Measurements from ENCODE around the gene SUPT3H.
A peak's percentile ranks its signal among the peaks of the same experiment; 100 is the strongest.

Gene SUPT3H

DNA sequence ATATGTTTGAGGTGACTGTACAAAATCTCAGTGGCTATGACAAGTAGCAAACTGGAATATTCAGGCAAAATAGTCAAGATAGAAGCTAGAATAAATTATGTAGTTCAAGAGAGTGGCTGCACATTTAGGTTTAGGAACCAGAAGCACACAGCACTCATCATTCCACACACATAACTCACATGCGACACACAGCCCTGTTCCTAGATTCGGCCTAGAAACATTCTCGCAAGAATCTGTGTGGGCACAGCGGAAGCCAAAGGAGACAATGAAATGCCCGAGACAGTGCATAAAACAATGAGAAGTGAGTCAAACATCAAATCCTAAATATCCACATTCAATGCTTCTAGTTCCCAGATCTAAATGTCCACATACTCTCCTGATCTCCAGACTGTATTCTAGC, 9.5 kb upstream of the SUPT3H start:
- peak; percentile 55 for DNase-seq

DNA sequence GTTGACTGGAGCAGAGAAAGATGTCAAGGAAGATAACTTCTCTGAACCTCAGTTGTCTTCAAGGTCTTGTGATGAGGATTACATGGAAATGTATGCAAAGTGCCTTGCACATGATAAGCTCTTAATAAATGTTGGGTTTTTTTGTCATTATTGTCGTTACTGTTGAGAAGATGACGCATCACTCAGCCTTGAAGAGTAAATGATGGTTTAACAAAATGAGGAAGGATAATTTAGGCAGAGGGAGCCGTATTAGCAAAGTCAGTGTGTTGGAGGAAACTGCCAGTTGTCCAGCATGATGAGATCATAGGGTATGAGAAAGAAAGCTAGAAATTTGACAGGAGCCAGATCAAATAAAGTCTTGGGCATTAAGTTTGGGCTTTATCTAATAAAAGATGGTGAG, 8.8 kb upstream of the SUPT3H start:
- no peak for DNase-seq

DNA sequence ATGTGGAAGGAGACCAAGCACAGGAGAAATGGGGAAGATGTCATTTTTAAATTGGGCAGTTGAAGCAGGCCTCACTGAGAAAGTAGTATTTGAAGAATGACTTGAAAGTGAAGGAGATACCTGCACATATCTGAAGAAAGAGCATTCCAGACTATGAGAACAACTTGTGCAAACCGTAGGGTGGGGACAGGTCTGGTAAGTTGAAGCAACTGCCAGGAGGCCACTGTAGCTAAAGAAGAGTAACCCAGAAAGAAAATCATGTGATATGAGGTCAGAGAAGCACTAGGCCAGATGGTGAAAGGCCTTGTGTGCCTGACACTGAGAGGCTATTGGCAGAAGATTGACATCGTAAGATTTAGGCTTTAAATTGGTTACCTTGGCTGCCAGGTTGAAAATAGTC, 4.7 kb upstream of the SUPT3H start:
- DNase-seq = no peak

DNA sequence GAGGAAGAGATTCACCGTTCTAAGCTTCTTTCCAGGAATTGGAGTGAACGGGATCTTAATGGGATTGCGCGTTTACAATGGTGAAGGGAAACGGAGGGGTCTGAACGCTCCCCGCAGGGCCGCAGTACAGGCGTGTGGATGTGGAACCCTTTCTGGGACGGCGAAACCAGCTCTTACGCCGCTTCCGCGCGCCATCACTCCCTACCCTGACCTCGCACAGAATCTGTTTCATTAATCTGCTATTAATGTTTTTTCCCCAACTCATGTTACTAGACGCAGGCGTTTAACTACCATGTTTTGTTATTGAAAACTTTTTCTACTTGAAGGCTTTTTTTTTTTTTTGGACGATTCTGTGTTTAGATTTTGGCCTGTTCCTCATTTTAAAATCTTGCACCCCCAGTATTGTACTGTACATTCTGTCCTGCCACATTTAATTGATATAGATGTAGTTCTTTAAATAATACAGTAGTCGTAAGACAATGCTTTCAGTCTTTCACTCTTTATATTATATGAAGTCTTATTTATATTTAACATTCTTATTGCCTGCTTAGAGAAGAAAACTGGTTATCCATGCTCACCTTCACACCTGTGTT, 696 bp upstream of the SUPT3H start:
- peak; percentile 69 for DNase-seq

DNA sequence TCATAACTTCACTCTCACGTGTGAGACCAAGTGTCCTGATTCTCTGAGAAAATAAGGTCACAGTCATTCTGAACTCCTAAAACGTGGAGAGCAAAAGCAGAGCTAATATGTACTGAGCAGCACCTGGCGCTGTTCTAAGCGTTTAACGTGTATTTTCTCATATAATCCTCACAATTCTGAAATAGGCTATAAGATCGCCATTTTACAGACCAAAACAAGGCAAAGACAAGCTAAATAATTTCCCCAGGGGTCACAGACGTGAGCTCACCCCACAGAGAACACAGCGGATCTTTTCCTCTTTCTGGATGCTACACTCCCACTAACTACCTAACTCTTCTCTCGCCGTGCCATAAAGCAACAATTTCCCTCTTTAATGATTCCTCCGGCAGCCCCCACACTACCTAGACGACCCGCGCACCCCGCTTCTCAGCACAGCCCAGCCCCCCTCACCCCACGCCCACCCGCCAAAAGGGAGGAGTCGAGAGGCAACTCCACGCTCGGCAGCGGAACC, 636 bp downstream of the SUPT3H start:
- no peak for DNase-seq

DNA sequence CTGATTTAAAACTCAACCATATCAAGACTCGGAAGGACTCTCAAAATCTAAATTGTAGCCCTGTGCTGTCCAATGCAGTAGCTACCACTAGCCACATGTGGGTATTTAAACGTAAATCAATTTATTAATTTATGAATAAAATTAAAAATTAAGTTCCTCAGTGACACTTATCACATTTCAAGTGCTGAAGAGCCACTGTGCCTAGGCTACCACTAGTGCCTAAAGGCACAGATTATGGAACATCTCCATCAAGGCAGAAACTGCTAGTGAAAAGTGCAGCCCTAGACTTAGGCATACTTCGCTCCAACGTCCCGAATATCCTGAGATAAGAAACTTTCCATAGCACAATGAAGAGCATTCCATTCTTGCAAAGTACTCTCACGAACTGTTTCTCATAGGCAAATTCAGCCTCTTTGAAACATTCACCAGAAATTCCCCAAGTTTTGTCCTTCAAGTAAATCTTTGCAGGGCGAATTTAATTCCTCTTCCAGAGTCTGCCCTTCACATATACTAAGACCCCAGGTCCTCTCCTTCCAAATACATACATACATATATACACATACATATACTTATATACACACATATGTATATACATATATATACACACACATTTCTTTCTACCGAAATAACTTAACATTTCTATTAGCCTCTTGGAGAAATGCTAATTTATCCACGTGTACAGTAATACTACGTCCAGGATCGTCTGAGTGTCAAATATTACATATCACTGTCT, 1.3 kb downstream of the SUPT3H start:
- no peak for DNase-seq

DNA sequence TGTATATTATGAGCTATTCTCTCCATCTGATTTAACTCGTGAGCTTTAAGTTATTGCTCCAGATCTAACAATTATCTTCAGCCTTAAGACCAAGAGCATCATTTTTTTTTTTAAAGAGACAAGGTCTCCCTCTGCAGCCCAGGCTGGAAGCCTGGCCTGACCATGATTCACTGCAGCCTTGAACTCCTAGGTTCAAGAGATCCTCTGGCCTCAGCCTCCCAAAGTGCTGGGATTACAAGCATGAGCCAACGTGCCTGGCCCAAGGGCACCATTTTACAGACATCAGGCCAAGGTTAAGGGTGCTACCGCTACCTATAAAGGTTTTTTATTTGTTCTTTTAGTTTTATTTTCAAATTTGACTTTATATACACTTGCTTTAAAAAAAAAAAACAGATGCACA, 2.3 kb downstream of the SUPT3H start:
- peak; percentile 19 for DNase-seq

DNA sequence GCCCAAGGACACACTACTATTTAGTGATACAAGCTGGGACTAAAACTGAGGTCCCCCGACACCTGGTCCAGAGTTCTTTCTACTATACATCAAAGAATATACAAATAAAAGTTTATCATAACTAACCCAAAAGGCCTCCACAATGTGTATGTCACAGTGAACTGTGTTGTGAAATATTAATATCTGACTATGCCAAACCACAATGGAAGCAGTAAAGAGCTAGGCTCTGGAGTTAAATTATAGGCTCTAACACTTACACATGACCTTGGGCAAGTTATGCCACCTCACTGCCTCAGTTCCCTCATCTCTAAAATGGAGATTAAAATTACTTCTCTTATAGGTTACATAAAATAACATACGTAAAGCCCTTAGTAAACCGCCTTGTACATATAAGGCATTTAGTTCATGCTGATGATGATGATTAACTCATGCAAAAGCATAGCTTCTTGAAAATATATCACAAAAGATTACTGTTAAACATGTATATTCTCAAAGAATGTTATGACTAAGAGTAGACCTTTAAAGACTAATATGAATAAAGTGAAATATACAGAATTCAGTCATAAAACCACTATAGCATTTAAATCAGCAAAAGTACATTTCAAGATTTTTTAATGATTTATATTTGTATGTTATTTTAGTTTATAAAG, 5.7 kb downstream of the SUPT3H start:
- DNase-seq = peak; percentile 15

DNA sequence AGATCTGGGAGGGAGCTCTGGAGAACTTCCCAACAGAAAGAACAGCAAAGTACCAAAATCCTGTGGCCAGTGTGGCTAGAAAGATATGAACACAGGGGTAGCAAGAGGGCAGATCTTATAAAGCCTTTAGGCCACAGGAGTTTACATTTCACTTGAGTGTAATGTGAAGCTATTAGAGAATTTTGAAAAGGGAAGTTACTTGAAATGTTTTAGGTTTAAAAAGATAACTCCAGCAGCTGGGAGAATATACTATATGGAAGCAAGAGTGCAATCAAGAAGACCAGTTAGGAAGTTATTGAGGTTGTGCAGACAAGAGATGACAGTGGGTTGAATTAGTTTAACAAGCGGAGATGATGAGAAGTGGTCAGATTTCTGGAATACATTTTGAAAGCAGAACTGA, 7.9 kb downstream of the SUPT3H start:
- no peak for DNase-seq

DNA sequence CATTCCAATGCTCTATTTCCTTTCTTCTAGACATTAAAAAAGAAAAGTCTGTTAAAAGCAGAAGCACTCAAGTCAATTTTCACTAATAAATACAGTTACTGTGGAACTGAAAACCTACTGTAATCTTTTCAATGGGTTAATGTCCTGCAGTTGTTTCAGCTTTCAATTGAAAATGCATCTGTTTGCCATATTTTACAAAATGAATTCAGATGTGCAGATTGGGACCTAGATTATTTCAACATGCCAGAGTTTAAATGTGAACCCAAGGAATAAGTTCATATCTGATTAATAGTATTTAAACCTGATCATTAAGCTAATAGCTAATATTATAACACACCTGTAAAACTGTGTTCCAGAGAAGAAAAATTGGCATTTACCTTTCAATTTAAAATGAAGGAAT, 9.7 kb downstream of the SUPT3H start:
- no peak for DNase-seq

DNA sequence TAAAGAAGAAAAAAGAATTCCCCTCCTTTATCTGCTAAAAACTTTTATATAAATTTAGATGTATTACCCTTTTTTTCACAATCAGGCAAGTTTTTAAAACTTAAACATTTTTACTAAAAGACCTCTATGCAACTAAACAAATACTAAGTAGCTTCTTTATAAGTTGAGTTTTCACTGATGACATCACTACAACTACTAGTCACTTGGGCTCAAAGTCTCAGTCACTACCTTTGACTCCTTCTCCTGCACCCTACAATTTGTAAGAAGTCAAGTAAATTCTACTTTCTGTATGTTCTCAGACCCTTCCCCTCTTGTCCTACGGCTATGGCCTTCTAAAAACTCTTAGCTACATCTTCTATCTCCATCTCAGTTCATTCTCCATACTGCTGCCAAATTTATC, 11.2 kb downstream of the SUPT3H start:
- DNase-seq = no peak

DNA sequence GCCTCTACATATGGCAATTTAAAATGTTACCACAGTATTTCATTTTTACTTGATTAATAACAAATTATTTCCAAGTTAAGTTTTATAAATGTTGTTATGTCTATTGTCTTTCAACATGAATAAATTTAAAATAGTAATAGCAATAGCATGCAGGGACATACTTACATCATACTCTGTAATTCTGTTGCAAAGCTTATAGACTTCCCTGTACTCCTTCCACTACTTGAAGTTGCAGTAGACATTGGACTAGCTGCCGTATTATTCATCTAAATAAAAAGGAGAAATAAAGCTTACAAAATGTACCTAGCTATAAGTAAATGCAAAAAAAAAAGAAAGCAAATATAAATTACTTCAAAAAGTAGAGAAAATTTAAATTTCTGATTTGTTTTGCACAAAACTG, 12.7 kb downstream of the SUPT3H start:
- no peak for DNase-seq

DNA sequence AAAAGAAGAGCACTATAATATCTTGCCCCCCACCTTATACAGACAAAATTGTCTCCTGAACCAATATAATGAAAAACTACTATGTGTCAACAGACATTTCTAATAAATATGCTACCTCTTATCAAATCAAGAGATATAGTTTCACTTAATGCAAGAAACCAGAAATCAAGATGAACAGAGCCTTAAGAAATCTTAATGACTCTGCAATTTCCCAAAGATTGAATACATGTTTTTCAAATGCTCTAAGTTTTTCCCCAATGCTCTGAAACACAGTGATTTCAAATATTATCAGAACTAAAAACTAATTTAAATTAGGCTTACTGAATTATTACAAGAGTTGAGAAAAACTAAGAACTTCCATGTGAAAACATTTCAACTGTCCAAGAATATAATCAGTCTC, 13.3 kb downstream of the SUPT3H start:
- DNase-seq = no peak

DNA sequence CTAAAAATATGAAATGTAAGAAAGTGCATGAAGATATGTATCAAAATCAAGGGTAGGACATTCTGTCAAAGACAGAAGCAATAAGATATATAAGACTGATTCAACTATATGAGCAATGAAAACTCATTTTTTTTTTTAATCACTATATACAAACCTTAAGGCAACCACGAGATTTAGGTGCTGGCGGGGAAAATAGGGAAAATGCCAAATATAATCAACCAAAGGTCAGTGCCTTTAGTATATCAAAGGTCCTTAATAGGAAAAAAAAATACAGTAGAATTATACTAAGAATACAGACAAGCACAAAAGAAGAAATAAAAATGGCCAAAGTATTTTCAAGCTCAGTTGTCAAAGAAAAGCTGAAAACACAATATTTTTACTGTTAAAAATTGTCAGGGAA, 24.1 kb downstream of the SUPT3H start:
- no peak for DNase-seq

DNA sequence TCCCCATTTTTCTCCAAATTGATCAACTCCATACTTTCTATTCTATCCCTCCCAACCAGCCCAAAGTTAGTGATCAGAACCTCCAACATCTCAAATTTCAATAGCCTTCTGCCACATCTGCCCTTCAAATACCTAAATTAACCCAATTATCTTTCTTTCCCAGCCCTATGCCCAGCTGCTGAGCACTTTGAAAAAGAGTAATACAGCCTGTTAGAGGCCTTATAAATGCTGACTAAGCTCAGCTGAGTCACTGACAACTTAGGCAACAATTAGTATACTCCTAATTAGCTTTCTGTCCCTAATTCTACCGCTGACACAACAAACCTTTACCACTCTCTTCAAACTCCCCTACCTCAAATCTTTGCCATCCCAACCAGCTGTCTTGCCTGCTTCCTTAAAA, 26.1 kb downstream of the SUPT3H start:
- DNase-seq = no peak

DNA sequence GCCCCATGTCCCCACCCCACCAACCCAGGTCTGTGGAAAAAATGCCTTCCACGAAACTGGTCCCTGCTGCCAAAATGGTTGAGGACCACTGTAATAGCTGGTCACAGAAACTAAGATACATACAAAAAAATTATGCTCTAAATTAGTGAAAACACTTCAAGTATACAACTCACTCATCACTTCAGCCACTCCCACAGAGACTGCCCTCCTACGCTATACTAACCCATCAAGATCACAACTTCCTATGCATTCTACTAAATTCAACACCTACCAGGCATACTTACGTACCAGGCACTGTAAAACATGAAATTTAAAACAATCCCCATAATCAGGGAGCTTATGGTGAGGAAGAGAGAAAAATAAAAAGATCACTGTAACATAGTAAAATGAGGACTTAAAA, 26.7 kb downstream of the SUPT3H start:
- no peak for DNase-seq

DNA sequence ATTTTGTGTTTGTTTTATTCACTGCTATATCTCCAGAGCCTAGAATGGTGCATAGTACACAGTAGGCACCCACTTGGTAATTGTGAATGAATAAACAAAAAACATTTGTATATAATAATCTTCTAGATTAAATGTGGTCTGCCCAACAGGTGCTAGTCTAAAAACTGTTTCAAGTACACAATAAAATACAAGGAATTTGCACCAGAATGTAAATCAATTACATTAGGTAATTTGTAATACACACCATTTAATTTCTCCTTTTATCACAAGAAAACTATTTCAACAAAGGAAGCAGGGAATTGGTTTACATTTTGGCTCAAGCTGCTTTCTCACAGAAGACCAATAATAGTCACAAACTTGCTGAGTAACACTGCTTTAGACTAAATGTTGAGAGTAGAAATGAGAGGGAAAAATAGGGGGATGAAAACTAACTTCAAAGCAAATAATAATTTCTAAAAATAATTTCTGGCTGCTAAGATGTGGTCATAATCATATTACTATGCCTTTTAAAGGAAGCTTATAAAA, 27.5 kb downstream of the SUPT3H start:
- DNase-seq = no peak

DNA sequence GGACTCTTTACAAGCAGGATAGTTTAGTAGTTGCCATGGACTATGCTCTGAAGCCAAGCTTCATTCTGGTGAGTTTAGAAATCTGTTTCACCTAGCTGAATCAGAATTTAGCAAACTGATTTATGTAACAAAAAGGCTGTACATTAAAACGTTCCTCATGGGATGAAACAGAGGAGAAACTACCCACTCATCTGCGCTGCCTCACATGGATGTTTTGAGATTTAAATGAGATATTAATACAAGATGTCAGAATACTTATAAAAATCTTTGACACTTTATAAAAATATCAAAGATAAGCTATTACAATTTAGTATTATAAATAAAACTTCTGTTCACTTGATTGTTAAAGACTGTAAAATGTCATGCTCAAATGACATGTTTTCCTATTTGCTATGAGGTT, 32.8 kb downstream of the SUPT3H start:
- no peak for DNase-seq

DNA sequence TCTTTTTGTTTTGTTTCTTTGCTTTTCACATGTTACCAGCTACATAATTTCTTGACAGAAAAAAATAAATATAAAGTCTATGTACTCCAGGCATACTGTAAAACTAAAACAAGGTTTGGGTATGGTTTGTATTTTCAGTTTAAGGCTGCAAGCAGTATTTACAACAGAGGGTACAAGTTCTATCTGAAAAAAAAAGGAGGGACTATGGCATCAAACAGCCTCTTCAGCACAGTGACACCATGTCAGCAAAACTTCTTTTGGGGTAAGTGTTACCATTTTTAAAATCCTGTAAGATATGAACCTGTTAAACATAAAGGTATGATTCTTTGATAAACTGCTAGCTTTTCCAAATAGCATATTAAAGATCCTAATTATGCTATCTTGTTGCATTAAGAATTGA, 49.2 kb downstream of the SUPT3H start:
- no peak for DNase-seq

DNA sequence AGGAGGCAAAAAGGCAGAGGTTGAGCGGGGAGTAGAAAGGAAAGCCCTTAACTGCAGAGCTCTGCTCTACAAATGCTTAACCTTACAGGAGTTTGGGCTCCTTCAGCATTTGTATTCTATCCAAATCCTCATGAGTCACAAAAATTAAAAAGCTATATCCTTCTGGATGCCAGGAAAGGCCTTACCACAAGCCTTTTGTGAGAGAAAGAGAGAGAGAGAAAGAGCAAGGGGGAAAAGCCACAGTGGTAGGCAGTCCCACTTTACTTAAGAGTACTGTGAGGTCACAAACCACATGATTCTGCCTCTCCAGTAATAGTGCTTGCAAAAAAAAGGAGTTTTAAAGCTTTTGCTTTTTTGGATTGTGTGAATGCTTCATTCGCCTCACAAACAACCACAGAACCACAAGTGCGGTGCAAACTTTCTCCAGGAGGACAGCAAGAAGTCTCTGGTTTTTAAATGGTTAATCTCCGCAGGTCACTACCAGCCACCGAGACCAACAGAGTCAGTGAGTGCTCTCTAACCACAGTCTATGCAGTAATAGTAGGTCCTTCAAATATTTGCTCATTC, 49.7 kb downstream of the SUPT3H start, which contains the start of gene RUNX2:
TSS of gene RUNX2 (plus strand) at position 375 of the 567 bp plus-strand sequence. CDS start 397 bp downstream, outside the sequence.
- DNase-seq = peak; percentile 67

DNA sequence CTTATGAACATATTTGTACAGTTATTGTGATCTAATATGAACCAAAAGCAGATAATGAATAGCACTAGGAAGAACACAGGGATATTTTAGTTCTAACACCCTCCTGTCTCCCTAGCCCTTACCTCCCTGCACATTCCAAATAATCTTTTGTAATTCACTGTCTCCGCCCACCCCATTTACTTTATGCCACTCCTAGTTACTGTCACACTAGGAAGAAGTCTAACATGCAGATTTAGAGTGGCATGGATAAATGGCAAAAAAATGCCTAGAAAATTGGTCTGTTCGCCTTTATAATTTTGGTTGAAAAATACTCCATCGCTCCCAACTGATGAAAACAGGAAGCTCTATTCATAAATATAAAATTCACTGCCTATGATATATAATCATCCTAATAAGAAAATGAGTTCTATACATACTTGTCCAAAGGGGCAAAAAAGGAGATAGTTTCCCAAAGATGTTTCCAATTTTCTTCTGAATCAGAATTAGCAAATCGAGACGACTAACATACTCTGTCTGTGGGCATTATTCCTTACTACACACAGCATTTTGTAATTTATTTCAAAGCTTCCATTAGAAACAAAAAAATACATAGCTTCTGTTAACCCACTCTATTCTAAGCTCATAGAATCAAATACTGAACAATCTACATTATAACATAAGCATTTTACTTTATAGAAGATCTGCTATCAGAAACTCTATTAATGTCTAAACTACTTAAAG, 50.9 kb downstream of the SUPT3H start:
- no peak for DNase-seq

DNA sequence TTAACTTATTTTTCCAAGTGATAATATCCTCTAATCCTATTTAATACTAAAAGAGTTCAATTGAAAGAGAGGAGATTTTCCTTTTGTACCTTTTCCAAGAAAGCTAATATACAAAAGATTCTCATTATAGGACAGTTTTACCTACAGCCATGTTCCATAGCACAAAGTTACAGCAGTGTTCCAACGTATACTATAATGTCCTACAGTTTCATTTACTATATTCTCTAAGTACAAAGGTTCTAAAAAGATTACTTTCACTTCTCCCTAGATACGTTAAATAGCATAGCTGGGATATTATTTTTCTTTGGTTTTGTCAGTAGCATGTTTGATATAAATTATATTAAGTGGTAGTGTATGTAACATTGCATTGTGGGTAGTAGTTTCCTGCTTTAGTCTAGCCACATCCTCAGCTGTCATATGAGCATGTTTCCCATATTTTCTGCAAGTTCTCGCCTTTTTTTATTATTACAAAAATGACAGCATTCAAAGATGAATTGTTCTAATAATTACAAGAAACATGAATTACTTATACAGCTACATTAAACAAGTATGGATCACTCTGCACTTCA, 54.0 kb downstream of the SUPT3H start:
- DNase-seq = no peak

DNA sequence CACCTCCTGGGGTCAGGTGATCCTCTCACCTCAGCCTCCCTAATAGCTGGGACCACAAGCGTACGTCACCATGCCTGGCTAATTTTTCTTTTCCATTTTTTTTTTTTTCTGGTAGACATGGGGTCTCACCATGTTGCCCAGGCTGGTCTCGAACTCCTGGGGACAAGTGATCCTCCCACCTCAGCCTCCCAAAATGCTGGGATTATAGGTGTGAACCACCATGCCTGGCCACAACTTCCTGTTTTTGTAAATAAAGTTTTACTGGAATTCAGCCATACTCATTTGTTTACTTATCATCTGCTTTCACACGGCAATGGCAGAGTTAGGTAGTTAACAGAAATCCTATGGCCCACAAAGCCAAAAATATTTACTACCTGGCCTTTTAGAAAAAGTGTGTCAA, 57.4 kb downstream of the SUPT3H start:
- DNase-seq = no peak

Data from HCEC 1CT (cell line).